NCI-H748 treated with DMSO at 0.1 percent for 48 hours (cell line): ENCODE measurements around the gene EHD2.
"Not testable (repeated sequence)": the region's sequence is repeated elsewhere in the genome, so short reads cannot be mapped to it uniquely, and the experiment has no call there.

ENCODE experiments used
- DNase-seq: peaks from one replicate; lab custom pipeline; 2025; lab: John Stamatoyannopoulos, UW

The EHD2 gene

DNA sequence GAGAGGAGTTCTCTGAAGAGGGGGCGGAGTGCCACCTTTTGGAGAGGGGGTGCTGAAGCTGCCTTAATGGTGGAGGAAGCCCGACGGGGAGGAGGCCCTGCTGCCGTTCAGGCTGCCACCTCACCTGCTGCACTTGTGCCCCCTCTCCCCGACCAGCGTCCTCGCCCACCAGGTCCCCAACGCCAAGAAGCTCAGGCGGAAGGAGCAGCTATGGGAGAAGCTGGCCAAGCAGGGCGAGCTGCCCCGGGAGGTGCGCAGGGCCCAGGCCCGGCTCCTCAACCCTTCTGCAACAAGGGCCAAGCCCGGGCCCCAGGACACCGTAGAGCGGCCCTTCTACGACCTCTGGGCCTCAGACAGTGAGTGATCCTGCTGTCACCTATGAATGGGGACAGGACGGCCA is 37.5 kb downstream of the EHD2 start:
- DNase-seq: no peak

DNA sequence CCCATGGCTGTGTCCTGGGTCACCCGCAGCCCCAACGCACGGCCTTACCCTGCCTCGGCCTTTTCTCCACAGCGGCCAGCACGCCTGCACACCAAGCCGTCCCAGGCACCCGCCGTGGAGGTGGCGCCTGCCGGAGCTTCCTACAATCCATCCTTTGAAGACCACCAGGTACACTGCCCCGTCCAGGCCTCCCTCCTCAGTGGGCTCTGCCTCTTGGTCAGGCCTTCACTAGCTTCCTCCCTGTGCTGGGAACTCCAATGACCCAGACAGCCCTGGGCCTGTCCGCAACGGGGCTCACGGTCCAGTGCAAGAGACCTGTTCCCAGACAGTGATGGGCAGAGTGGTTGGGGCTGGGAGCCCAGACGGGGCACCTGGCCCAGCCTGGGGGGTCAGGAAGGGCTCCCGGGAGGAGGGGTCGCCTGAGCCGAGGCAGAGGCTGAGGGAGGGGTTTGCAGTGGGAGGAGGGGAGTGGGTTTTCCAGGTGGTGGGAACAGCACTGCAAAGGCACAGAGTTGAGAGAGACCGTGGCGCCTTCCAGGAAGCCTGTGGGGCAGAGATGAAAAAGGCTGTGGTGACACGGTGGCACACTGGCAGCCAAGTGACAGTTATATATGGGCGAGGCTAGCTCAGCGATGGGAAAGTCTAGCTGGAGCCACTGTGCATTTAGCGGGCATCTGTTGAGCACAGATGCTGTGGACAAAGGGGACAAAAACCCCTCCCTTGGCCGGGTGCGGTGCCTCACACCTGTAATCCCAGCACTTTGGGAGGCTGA is 39.4 kb downstream of the EHD2 start:
- no peak for DNase-seq

DNA sequence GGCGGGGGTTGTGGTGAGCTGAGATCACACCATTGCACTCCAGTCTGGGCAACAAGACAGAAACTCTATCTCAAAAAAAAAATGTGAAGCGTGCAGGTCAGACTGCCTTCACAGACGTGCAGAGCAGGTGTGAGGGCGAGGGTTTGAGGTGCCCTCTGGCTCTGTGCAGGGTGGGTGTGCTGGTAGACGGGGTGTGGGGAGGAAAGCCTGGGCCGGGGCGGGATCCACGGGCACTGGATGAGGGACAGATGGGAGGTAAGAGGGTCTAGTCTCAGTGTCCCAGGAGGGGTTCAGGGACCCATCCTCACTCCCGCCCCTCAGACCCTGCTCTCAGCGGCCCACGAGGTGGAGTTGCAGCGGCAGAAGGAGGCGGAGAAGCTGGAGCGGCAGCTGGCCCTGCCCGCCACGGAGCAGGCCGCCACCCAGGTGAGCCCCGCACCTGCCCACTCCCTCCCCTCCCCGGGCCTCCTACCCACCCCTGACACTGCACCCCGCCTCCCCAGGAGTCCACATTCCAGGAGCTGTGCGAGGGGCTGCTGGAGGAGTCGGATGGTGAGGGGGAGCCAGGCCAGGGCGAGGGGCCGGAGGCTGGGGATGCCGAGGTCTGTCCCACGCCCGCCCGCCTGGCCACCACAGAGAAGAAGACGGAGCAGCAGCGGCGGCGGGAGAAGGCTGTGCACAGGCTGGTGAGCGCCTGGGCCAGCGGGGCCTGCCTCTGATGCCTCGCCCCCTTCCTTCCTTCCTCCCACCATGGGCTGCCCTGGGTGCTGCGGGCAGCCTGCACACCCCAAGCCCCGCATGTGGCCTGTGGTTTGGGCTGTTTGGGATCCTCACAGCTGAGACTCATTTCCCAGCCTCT is 41.2 kb downstream of the EHD2 start:
- DNase-seq: no peak

DNA sequence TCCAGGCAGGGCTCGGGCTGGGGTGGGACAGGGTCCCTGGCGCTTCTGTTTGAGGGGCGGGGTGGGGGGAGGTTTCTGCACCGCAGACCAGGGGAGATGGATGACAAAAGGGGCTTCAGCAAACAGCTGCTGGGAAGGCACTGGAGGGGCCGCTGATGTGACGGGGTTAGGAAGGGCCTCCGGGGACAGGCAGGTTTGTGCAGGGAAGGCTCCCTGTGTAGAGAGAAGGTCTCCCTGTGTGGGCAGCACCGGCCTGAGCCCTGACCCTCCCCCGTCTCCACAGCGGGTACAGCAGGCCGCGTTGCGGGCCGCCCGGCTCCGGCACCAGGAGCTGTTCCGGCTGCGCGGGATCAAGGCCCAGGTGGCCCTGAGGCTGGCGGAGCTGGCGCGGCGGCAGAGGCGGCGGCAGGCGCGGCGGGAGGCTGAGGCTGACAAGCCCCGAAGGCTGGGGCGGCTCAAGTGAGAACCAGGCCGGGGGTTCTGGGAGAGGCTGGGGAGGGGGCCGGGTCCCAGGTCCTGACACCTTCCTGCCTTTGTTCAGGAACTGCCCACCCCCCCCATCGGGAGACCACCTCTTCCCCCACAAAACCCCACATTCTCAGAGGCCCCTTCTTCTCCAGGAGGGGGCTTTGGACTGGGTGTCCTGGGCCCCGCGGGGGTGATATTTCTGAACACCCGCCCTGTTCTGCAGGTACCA is 42.0 kb downstream of the EHD2 start:
- no peak for DNase-seq

DNA sequence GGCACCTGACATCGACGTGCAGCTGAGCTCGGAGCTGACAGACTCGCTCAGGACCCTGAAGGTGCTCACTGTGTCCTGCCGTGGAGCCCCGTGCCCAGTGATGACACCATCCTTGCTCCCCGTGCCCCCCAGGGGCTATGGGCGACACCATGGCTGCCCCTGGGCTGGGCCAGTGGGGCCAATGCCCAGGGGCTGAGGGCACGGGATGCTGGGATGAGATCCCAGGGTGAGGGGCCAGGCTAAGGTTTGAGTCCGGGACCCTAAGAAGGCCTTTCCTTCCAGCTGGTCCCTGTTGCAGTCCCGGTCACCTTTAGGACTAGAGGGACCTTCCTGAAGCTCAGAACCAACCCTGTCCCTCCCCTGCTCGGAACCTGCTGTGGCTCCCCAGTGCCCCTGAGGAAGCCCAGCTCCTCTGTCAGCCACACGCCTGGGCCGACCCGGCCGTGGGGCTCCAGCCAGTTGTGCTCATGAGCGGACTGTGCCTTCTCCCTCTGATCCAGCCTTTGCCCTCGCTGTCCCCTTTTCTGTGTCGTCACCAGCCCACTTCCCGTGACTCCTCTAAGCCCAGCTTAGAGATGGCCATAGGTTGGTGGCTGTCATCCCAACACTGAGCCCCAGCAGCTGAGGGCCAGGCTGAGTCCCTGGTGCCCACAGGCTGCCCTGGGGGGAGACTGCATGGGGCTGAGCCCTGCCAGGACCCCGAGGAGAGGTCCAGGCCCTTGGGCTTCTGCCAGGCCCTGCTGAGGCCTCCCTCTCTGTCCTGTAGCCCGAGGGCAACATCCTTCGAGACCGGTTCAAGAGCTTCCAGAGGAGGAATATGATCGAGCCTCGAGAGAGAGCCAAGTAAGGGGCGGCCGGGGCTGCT is 42.8 kb downstream of the EHD2 start:
- DNase-seq: no peak

DNA sequence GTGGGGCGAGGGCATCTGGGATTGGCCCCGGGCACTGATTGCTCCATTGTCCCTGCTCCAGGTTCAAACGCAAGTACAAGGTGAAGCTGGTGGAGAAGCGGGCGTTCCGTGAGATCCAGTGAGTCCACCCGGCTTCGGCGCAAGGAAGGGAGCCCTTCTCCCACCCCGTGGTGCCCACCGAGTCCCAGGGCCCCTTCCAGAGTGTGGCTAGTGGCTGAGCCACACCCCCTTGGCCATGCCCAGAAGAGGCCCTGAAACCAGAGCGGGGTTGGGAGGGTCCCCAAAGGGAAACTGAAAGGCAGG is 43.4 kb downstream of the EHD2 start:
- no peak for DNase-seq

DNA sequence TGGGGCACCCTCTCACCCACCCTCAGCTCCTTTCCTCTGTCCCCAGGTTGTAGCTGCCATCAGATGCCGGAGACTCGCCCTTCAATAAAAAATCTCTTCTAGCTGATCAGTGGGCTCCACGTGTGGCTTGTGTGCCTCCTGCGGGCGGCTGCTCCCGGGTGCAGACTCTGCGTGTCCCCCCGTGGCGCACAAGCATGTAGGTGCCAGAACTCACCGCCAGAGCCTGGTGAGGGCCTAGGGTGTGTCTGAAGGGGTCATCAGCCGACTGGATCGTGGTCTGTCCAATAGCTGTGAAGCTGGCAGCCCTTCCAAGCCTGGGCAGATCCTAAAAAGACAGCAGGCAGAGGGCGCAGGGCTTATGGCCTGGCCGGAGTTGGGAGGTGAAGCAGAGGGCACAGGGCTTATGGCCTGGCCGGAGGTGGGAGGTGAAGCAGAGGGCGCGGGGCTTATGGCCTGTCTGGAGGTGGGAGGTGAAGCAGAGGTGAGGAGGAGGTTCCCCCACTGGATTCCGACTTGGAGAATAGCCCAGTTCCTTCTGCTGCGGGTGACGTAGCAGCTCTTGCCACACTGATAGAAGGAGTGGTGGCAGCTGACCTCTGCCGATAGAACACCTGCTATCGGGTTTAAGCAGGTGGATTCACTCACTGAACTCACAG is 43.9 kb downstream of the EHD2 start:
- DNase-seq: no peak

DNA sequence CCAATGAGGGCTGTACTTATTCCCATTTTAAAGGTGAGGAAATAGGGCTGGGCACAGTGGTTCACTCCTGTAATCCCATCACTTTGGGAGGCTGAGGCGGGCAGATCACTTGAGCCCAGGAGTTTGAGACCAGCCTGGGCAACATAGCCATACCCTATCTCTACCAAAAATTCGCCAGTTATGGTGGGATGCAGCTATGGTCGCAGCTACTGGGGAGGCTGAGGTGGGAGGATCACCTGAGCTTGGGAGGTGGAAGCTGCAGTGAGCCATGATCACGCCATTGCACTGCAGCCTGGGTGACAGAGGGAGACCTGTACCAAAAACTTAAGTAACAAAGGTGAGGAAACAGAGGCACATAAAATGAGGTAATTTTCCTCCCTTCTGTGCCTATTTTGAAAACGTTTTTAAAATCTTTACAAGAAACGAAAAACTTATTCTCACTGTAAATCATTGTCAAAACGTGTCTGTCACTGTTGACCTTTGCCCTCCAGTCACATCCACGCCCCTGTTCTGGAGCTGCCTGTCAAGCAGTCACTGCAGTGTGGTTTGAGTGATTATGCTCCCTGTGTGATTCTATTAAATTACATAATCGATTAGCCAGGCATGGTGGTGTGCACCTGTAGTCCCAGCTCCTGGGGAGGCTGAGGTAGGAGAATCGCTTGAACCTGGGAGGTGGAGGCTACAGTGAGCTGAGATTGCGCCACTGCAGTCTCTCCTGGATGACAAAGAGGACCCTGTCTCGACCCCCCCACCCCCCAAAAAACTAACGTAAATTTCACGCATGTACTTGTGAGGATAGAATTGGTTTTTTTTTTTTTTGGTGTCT is 44.6 kb downstream of the EHD2 start:
- DNase-seq: no peak

DNA sequence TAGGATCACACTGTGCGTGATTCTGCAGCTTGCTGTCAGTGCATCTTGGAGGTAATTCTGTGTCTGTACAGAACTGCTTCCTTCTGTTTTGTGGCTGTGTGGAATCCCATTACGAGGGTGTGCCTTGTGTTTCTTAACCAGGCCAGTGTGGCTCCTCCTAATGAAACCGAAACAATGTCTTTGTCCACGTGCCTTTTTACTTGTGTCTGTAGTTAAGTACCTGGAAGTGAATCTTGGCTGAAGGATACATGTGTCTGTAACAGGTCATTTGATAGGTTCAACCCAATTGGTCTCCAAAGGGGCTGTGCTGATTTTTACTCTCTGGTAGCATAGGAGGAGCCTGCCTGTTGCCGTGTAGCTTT is 45.2 kb downstream of the EHD2 start:
- DNase-seq: no peak

DNA sequence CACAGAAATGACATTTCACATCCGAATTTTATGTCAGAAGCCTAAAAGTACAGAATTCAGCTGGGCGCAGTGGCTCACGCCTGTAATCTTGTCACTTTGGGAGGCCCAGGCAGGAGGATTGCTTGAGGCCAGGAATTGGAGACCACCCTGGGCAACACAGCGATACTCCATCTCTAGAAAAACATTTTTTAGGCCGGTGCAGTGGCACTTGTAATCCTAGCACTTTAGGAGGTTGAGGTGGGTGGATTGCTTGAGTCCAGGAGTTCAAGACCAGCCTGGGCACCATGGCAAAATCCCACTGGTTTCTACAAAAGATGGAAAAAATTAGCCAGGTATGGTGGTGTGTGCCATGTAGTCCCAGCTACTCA is 47.4 kb downstream of the EHD2 start:
- DNase-seq: no peak

DNA sequence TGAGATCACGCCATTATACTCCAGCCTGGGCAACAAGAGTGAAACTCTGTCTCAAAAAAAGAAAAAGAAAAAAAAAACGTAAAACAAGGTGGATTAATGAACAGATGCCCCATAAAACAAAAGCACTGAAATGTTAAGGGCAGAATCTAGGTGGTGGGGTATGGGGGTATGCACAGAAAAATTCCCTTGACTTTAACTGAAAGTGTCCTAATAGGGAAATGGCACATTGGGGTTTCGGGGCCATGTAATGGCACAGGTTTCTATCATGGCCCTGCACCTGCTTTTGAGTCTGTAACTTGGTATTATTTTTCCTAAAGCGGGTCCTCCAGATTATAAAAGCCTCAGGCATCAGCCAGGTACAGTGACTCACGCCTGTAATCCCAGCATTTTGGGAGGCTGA is 48.3 kb downstream of the EHD2 start:
- DNase-seq: no peak

DNA sequence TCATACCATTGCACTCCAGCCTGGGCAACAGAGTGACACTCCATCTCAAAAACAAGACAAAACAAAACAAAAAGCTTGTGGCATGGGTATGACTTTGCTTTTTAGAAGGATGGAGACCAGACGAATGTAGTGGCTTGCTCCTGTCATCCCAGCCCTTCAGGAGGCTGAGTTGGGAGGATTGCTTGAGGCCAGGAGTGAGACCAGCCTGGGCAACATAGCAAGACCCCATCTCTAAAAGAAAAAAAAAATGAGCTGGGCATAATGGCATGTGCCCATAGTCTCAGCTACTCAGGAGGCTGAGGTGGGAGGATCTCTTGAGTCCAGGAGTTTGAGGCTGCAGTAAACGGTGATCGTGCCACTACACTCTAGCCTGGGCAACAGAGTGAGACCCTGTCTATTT is 48.9 kb downstream of the EHD2 start:
- no peak for DNase-seq

DNA sequence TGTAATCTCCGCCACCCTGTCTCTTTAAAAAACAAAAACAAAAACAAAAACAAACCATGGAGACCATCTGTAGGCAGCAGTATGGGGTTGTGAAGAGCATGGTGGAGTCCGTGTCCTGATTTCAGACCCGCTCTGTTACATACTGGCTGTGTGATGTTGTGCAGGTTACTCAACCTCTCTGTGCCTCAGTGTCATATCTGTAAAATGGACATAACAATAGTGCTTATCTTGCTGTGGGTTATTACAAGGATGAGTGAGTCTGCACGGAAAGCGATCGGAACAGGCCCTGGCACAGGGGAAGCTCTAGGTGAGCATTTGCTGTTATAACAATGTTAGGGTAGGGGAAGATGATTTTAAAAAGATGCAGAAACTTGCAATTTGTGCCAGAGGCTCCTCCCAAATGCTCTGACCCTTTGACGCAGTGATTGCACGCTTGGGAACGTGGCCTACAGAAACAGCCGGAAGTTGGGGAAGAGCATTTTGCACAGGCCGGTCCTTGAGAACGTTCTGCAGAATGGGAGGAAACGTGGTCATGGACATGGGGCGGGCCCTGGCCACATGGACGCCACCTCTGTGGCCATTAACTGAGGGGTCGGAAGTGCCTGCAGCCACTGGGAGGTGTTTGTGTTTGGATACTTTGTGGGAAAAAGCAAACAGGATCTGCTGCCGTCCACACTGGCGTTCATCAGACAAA is 49.5 kb downstream of the EHD2 start:
- DNase-seq: no peak

DNA sequence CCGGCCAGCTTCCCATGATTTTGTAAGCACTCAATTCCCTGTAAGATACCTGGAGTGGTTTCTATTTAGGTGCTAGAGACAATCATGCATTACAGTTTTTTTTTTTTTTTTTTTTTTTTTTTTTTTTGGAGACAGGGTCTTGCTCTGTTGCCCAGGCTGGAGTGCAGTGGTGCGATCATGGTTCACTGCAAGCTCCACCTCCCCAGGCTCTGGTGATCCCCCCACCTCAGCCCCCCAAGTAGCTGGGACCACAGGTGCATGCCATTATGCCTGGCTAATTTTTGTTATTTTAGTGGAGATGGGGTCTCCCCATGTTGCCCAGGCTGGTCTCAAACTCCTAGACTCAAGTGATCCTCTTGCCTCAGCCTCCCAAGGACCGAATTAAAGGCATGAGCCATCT is 51.5 kb downstream of the EHD2 start:
- DNase-seq: not testable (repeated sequence)

DNA sequence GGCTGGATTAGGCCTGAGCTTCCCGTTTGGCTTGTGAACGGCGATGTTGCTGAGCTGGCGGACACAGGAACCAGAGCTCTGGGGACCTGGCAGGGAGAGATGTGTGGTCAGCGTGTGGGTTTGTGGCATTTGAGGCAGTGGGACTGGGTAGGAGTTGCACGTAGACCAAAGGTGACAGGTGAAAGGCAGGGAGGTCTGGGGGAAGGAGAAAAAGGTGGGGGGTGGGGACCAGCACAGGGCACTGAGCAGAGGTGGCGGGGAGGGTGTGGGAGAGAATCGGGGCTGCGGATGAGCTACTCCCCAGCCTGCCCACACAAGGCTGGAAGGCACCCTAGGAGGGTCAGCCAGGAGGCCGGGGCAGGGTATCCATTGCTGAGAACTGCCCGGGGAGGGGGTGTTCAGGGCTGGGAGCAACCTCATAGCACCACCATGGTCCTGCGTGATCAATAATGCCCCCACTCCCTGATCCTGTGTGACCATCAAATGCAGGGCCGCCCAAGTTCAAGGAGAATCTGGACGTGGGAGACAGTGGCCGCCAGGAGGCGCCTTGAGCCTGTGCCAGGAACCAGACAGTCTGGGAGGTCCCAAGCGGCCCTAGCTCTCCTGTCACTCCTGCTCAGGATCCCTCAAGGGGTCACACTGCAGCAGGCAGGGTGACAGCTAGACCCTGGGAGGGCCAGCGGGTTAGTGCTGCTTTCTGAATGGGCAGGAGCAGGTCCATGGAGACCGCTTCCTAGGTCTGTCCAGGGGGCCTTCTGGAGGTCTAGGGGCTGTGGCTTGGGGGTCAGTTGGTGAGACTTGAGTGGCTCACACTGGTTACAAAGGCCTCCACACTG is 52.5 kb downstream of the EHD2 start:
- peak; percentile 48 for DNase-seq

DNA sequence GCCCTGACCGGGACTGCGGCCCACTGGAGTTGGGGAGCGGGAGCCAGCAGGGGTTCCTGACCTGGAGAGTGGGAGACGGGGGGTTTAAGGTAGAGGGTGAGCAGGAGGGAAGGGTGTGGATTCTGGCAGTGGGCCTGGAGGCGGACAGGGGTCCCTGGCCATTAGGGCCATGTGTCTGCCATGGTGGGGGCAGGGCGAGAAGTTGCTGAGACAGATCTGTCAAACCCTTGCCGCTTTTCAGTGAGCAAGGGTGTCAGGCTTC is 53.1 kb downstream of the EHD2 start:
- DNase-seq: no peak

DNA sequence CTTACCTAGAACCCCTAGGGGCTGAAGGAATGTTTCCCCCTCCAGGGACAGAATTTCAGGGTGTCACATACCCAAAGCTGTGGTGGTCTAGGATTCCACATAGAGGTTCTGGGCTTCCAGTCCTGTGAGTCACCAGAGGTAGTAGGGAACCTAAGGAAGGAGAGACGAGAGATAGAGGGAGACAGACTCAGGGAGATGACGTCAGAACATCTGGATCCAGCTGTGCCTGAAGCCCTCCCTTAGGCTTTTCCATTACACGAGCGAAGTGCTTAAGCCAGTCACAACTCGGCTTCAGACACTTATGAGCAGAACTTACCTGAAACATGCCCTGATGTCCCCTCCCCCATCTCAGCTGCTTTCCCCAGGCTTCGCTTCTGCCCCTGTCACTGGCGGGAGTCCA is 53.4 kb downstream of the EHD2 start:
- no peak for DNase-seq

DNA sequence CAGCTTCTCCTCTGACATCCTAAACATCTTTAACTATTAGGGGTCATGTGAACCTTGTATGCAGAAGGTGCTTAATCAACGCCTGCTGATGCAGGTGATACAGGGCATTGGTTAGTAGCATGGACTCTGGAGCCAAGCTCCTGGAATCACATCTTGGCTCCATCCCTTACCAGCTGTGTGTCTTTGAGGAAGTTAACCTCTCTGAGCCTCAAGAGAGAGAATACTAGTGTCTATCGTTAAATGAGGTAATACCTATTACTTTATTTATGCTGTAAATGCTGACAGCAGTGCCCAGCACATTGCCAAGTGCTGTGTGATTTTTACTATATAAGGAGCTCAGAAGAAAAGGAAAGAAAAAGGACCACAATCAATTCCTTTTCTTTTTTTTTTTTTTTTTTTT is 54.1 kb downstream of the EHD2 start:
- no peak for DNase-seq

DNA sequence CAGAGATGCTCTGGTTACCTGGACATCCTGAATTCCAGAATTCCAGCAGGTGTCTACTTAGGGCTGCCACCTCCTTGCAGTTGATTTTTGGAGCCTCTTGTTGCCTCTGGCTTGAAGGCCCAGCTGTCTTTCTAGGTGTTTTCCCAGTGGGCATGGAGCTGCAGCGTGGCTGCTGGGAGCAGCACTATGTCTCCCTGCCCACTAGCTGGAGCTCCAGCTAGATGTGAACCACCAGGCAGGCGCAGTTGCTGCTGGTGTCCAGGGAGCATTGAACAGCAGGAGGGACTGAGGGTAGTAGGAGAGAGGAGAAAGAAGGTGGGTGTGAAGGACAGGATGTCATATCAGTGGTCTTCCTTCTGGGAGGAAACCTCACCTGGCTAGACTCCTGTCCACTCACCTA is 55.4 kb downstream of the EHD2 start:
- no peak for DNase-seq

DNA sequence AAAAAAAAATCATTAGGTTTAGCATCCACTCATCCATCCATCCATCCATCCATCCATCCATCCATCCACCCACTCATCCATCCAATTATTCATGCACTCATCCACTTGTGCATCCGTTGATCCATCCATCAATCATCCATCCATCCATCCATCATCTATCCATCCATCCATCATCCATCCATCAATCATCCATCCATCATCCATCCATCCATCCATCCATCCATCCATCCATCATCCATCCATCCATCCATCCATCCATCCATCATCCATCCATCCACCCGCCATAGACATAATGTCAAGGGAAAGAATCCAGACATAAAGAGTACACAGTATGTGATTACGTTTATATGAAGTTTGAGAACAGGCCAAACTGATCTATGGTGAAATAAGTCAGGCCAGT is 56.3 kb downstream of the EHD2 start:
- DNase-seq: no peak
